Osteocyte (in vitro differentiated cells): ENCODE measurements around the gene TRIM22. TPM values are rescaled to one million over a fixed set of nuclear protein-coding genes. Genes with fewer than 3 reads are reported as not detected.

Experiments used
- DNase-seq: peaks from one replicate; pipeline ENCODE4 v3.0.0; 2021; ENCODE audit warnings: mixed read lengths; ENCODE audit not compliant: unreplicated experiment; ENCODE audit errors: extremely low spot score
- H3K27ac Mint-ChIP-seq: one replicate; pipeline ENCODE4 v1.8.0; 2021; ENCODE audit warnings: mild to moderate bottlenecking, mixed read lengths; ENCODE audit not compliant: unreplicated experiment
- H3K27me3 Mint-ChIP-seq: one replicate; pipeline ENCODE4 v1.8.0; 2021; ENCODE audit warnings: mixed read lengths; ENCODE audit not compliant: unreplicated experiment
- H3K36me3 Mint-ChIP-seq: one replicate; pipeline ENCODE4 v1.8.0; 2021; ENCODE audit warnings: mixed read lengths; ENCODE audit not compliant: unreplicated experiment
- H3K4me1 Mint-ChIP-seq: one replicate; pipeline ENCODE4 v1.8.0; 2021; ENCODE audit warnings: mixed read lengths; ENCODE audit not compliant: unreplicated experiment
- H3K4me3 Mint-ChIP-seq: one replicate; pipeline ENCODE4 v1.8.0; 2021; ENCODE audit warnings: mild to moderate bottlenecking, moderate library complexity, mixed read lengths; ENCODE audit not compliant: unreplicated experiment
- H3K9me3 Mint-ChIP-seq: one replicate; pipeline ENCODE4 v1.8.0; 2021; ENCODE audit warnings: mixed read lengths; ENCODE audit not compliant: unreplicated experiment
- total RNA-seq: library from RNA; stranded (reverse); gene quantifications from 2 replicates; pipeline ENCODE4 v1.2.1, GENCODE V29; 2021
- TF ChIP-seq, protein P1 (sequence below): fragments of 200-600 bp; sonication (generic); IDR thresholded peaks from 2 replicates; pipeline ENCODE4 v1.5.0; 2021; ENCODE audit warnings: antibody characterized with exemption, mild to moderate bottlenecking, moderate library complexity

TRIM22 gene
- total RNA-seq, 1 donor from 2014 or later, result 138 TPM

DNA sequence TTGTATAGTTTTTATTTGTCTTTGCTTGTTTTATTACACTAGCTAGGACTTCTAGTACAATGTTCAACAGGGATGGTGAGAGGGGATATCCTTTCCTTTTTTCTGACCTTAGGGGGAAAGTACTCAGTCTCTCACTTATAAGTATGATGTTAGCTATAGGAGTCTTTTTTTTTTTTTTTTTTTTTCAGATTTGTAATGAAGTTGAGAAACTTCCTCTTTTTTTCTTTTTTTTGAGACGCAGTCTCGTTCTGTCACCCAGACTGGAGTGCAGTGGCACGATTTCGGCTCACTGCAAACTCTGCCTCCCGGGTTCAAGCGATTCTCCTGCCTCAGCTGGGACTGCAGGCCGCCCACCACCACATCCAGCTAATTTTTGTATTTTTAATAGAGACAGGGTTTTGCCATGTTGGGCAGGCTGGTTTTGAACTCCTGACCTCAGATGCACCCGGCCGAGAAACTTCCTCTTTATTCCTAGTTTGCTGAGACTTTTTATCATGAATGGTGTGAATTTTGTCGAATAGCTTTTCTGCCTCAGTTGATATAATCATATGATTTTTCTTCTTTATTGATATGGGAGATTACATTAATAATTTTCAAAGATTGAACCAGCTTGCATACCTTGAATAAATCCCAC, 10.9 kb downstream of the TRIM22 start:
- H3K4me1 Mint-ChIP-seq, result peaks cover 1% of the 10 kb centered on the region
- H3K9me3 Mint-ChIP-seq, result no peaks in the 10 kb centered on the region
- TF ChIP-seq, protein P1, sequence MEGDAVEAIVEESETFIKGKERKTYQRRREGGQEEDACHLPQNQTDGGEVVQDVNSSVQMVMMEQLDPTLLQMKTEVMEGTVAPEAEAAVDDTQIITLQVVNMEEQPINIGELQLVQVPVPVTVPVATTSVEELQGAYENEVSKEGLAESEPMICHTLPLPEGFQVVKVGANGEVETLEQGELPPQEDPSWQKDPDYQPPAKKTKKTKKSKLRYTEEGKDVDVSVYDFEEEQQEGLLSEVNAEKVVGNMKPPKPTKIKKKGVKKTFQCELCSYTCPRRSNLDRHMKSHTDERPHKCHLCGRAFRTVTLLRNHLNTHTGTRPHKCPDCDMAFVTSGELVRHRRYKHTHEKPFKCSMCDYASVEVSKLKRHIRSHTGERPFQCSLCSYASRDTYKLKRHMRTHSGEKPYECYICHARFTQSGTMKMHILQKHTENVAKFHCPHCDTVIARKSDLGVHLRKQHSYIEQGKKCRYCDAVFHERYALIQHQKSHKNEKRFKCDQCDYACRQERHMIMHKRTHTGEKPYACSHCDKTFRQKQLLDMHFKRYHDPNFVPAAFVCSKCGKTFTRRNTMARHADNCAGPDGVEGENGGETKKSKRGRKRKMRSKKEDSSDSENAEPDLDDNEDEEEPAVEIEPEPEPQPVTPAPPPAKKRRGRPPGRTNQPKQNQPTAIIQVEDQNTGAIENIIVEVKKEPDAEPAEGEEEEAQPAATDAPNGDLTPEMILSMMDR, result no peak
- no peak overlapping the region for H3K27ac Mint-ChIP-seq
- no peak overlapping the region for H3K4me3 Mint-ChIP-seq
- peaks cover 79% of the 10 kb centered on the region for H3K36me3 Mint-ChIP-seq
- no peak for DNase-seq
- H3K27me3 Mint-ChIP-seq, result no peaks in the 10 kb centered on the region

DNA sequence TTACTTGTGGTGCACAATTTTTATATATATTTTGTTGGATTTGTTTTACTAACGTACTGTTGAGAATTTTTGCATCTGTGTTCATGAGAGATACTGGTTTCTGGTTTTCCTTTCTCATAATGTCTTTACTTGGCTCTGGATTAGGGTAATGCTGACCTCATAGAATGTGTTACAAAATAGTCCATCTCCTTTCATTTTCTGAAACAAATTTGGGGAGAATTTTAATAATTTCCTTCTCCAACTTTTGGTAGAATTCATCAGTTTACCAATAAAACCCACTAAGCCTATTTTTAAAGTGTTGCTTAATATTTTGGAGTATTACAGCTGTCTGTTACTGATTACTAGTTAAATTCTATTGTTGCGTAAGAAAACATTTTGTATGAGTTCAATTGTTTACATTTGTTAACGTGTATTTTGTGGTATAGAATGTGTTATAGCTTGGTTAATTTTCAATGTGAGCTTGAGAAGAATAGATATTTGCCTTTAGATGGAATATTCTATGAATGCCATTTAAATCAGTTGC, 11.5 kb downstream of the TRIM22 start:
- no peaks in the 10 kb centered on the region for H3K27me3 Mint-ChIP-seq
- no peaks in the 10 kb centered on the region for H3K9me3 Mint-ChIP-seq
- H3K27ac Mint-ChIP-seq, result no peak overlapping the region
- DNase-seq, result no peak
- H3K36me3 Mint-ChIP-seq, result peaks cover 77% of the 10 kb centered on the region
- H3K4me3 Mint-ChIP-seq, result no peak overlapping the region
- no peaks in the 10 kb centered on the region for H3K4me1 Mint-ChIP-seq
- TF ChIP-seq, protein P1, result no peak

DNA sequence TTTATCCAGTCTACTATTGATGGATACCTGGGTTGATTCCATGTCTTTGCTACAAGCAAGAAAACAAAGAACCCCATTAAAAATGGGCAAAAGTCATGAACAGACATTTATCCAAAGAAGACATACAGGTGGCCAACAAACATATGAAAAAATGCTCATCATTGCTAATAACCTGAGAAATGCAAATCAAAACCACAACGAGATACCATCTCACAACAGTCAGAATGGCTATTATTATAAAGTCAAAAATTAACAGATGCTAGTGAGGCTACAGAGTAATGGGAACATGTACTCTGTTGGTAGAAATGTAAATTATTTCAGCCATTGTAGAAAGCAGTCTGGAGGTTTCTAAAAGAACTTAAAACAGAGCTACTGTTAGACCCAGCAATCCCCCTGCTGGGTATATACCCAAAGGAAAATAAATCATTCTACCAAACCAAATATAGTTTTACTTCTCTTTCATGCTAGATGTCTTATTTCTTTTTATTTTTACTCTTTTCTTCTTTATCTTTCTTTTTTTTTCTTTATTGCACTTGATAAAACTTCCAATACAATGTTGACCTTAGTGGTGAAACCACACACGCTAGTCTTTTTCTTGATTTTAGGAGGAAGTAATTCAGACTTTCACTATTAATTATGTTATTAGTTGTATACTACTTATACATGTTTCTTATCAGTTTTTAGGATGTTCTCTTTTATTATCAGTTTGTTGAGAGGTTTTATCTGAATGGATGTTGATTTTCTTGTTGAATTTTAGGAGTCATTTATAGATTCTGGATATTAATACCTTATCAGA, 14.3 kb downstream of the TRIM22 start:
- Mint-ChIP-seq H3K9me3 (no peaks in the 10 kb centered on the region), H3K27ac (no peak overlapping the region), H3K4me1 (no peaks in the 10 kb centered on the region), H3K36me3 (peaks cover 78% of the 10 kb centered on the region), H3K27me3 (no peaks in the 10 kb centered on the region), H3K4me3 (no peak overlapping the region)
- TF ChIP-seq, protein P1, result no peak
- no peak for DNase-seq

DNA sequence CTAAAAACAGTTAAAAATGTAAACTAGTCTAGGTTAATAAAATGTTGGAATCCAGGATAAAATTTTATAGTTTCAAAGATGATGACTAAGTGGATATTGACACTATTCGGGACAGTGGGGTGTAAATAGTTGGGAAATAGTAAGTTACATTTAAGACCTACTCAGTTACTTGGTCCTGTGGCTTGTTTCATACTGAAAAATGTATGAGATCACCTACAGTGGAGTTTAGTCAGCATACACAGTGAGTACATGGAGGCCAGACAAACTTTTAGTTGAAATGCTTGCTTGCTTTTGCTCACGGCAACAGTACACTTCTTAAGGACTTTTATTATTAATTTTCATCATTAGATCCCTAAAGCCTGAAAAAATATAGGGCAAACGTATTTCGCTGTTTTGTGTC, 16.1 kb downstream of the TRIM22 start:
- H3K4me1 Mint-ChIP-seq, result no peaks in the 10 kb centered on the region
- no peak overlapping the region for H3K27ac Mint-ChIP-seq
- TF ChIP-seq, protein P1, result no peak
- H3K9me3 Mint-ChIP-seq, result no peaks in the 10 kb centered on the region
- H3K36me3 Mint-ChIP-seq, result peaks cover 79% of the 10 kb centered on the region
- DNase-seq, result no peak
- no peaks in the 10 kb centered on the region for H3K27me3 Mint-ChIP-seq
- H3K4me3 Mint-ChIP-seq, result no peak overlapping the region

DNA sequence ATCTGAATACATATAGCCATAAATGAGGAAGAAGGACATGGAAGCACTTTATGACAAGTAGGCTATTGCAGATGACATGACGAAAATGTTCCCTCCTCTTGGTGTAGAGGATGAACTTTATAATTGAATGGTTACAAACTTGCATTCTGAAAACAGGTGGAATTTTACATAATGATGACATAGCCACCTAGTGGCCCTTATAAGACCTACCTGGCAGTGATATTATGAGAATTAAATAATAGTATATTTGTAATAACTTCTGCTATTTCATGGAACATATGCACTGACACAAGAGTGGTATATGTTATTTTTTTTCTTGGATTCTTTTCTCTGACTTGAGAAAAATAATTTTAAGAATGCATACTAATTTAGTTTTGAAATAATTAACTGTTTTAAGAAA, 22.9 kb downstream of the TRIM22 start:
- peaks cover 8% of the 10 kb centered on the region for H3K27me3 Mint-ChIP-seq
- H3K4me1 Mint-ChIP-seq, result no peaks in the 10 kb centered on the region
- DNase-seq, result no peak
- H3K4me3 Mint-ChIP-seq, result no peak overlapping the region
- H3K27ac Mint-ChIP-seq, result no peak overlapping the region
- TF ChIP-seq, protein P1, result peak; percentile 49
- no peaks in the 10 kb centered on the region for H3K9me3 Mint-ChIP-seq
- peaks cover 29% of the 10 kb centered on the region for H3K36me3 Mint-ChIP-seq
